CD4-positive, alpha-beta T cell (primary cell): Measurements from ENCODE around the gene HAX1. TPM values are rescaled to one million over a fixed set of nuclear protein-coding genes. Genes with fewer than 3 reads are reported as not detected.
A peak's percentile ranks its signal among the peaks of the same experiment; 100 is the strongest.

ENCODE experiments used
- ATAC-seq: fragments of 200-7000 bp; cut with Tn5 transposase; one replicate; pipeline ENCODE4 v1.10.0; 2022; ENCODE audit warnings: mild to moderate bottlenecking; ENCODE audit not compliant: poor library complexity
- CTCF ChIA-PET: fragments of 350-600 bp; sonication (Branson Sonifier 250); formaldehyde crosslinking; loops from one replicate; lab custom pipeline; 2021; ENCODE audit warnings: antibody characterized with exemption, inconsistent platforms; lab: Charles Lee
- POLR2A ChIA-PET: fragments of 350-600 bp; sonication (Branson Sonifier 250); formaldehyde crosslinking; loops from one replicate; lab custom pipeline; 2021; ENCODE audit warnings: antibody characterized with exemption, inconsistent platforms; lab: Charles Lee
- DNase-seq, 14 experiments: peaks; one replicate each; pipeline ENCODE4 v3.0.0-alpha.2; 2013 to 2020; ENCODE audit warnings: mixed read lengths in 2 of 14
- H3K27ac ChIP-seq, 2 donors: one replicate each; pipeline versions ENCODE4 v1.5.1 to v1.7.0; 2013; ENCODE audit warnings: low read length in 2 of 2, low read depth in 1 of 2, mild to moderate bottlenecking in 1 of 2
- H3K27me3 ChIP-seq, 2 experiments: 1 replicate in 1 of 2; 2 replicates in 1 of 2; pipeline versions ENCODE4 v1.6.1 to v1.7.0; 2013; ENCODE audit warnings: low read length in 2 of 2, control low read depth in 1 of 2, mild to moderate bottlenecking in 1 of 2, moderate library complexity in 1 of 2; ENCODE audit not compliant: insufficient read depth in 2 of 2, control insufficient read depth in 1 of 2
- H3K36me3 ChIP-seq: one replicate; pipeline ENCODE4 v1.6.1; 2013; ENCODE audit warnings: low read length, control low read depth; ENCODE audit not compliant: insufficient read depth
- H3K4me1 ChIP-seq: one replicate; pipeline ENCODE4 v1.6.1; 2013; ENCODE audit warnings: low read length, control low read depth; ENCODE audit not compliant: insufficient read depth
- H3K4me3 ChIP-seq: one replicate; pipeline ENCODE4 v1.5.1; 2013; ENCODE audit warnings: mild to moderate bottlenecking, low read length, moderate library complexity
- H3K9me3 ChIP-seq, 2 experiments: 1 replicate in 1 of 2; 2 replicates in 1 of 2; pipeline versions ENCODE4 v1.6.1 to v1.7.0; 2013; ENCODE audit warnings: low read length in 2 of 2, mild to moderate bottlenecking in 2 of 2, control low read depth in 1 of 2, moderate library complexity in 1 of 2; ENCODE audit not compliant: control insufficient read depth in 1 of 2, insufficient read depth in 1 of 2
- H3K27ac Mint-ChIP-seq: one replicate; pipeline ENCODE4 v1.8.0; 2020; ENCODE audit warnings: mixed read lengths
- H3K27me3 Mint-ChIP-seq: one replicate; pipeline ENCODE4 v1.8.0; 2021; ENCODE audit warnings: mixed read lengths
- H3K36me3 Mint-ChIP-seq: one replicate; pipeline ENCODE4 v1.8.0; 2021; ENCODE audit warnings: low read depth, mixed read lengths
- H3K4me1 Mint-ChIP-seq: one replicate; pipeline ENCODE4 v1.8.0; 2021; ENCODE audit warnings: low read depth, mixed read lengths
- H3K4me3 Mint-ChIP-seq: one replicate; pipeline ENCODE4 v1.8.0; 2020; ENCODE audit warnings: mild to moderate bottlenecking, mixed read lengths
- H3K9me3 Mint-ChIP-seq: one replicate; pipeline ENCODE4 v1.8.0; 2020; ENCODE audit warnings: mixed read lengths
- intact Hi-C, 2 experiments: fragments of 100-400 bp; cut with DNase I in 1 of 2; cut with micrococcal nuclease in 1 of 2; formaldehyde crosslinking; loops; one replicate each; pipeline versions ENCODE4 v1.15.1 to v1.9.0; 2023 to 2025; cut with DNase I, micrococcal nuclease
- total RNA-seq, 174 experiments: library from RNA in 2 of 174; stranded (reverse) in 2 of 174; gene quantifications; one replicate each; pipeline ENCODE4 v1.2.3 and lab custom pipeline; 2021 to 2026
- TF ChIP-seq, protein P1 (sequence below): fragments of 200-600 bp; IDR thresholded peaks from one replicate; pipeline ENCODE4 v1.8.0; 2022; ENCODE audit warnings: antibody characterized with exemption, mild to moderate bottlenecking

Gene HAX1
- total RNA-seq, 2 experiments from 2014 or later = 57.5 to 62.5 TPM

DNA sequence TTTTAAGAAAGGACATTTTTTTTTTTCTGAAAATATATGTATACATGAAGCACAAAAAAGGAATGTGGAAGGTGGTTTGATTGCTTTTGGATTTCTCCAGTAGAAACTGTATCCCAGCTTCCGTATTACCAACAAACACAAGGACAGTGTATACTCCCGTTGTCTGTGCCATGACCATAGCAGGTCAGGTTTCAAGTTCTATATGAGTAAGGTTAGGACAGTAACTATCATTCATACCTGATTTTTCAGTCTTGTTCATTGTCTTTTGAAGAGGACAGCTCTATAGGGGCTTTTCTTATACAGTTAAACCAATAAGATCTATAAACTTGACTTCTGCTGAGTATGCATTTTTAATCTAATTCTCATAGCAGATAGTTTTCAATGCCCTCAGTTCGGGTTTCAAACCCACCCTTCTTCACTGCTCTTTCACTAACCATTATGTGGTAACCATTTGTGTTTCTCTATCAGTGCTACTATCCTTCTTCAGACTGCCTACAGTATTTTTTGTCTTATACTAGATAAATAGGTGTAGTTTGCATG lies 32.1 kb upstream of the HAX1 start:
- no peaks in the 10 kb centered on the region for H3K4me1 ChIP-seq
- intact Hi-C loops = no loop called here
- no peak overlapping the region for H3K4me3 ChIP-seq
- Mint-ChIP-seq H3K4me3 (no peak overlapping the region), H3K27ac (peak overlapping the region; percentile 80), H3K27me3 (no peaks in the 10 kb centered on the region), H3K9me3 (no peaks in the 10 kb centered on the region), H3K36me3 (peaks cover 99% of the 10 kb centered on the region), H3K4me1 (peaks cover 44% of the 10 kb centered on the region)
- ChIA-PET POLR2A (interaction anchor here (0.6 kb wide), 1 partner anchor 761 kb away, joined by 3 read pairs; no protein-coding TSS in a partner anchor), CTCF (interaction anchor here (1.5 kb wide), 1 partner anchor 25 kb away, joined by 3 read pairs; no protein-coding TSS in a partner anchor)
- H3K36me3 ChIP-seq = peaks cover 92% of the 10 kb centered on the region
- no peaks in the 10 kb centered on the region for H3K9me3 ChIP-seq
- TF ChIP-seq, protein P1, sequence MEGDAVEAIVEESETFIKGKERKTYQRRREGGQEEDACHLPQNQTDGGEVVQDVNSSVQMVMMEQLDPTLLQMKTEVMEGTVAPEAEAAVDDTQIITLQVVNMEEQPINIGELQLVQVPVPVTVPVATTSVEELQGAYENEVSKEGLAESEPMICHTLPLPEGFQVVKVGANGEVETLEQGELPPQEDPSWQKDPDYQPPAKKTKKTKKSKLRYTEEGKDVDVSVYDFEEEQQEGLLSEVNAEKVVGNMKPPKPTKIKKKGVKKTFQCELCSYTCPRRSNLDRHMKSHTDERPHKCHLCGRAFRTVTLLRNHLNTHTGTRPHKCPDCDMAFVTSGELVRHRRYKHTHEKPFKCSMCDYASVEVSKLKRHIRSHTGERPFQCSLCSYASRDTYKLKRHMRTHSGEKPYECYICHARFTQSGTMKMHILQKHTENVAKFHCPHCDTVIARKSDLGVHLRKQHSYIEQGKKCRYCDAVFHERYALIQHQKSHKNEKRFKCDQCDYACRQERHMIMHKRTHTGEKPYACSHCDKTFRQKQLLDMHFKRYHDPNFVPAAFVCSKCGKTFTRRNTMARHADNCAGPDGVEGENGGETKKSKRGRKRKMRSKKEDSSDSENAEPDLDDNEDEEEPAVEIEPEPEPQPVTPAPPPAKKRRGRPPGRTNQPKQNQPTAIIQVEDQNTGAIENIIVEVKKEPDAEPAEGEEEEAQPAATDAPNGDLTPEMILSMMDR = no peak
- H3K27ac ChIP-seq = no peak overlapping the region
- no peak for DNase-seq
- ATAC-seq = no peak
- no peaks in the 10 kb centered on the region for H3K27me3 ChIP-seq

DNA sequence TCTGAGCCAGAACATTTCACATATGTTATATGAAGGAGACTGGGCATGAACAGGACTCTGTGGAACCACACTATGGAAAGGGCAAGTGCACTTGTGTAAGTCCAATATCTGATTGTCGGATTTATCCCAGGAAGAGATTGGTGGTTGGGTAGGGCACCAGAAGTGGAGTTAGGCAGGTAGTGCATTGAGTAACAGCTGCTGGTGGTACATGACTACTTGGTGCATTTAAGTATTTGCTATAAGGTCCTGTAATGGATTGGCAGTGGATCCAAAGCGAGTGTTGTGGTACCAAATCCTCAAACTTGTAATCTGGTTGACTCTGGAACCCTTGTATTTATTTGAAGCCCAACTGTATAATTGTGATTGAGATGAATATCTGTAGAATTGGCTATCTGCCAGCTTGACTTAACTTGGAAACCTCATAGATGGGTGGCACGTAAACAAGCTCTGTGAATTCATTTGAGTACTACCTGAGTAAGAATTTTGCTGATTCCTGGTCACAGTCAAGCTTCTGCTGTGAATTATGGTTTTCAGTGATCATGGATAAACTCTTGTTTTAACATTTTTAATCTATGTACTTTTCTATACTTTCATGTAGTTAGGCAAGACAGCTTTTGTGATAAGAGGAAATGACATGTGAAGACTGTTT lies 30.6 kb upstream of the HAX1 start:
- peak in 3 of 14 experiments; percentile 18 to 36 (median 26) for DNase-seq
- TF ChIP-seq, protein P1 = no peak
- ChIA-PET CTCF (interaction anchor here (0.6 kb wide), 2 partner anchors 348 to 358 kb away, joined by 3 read pairs; no protein-coding TSS in a partner anchor), POLR2A (no interaction called here)
- Histone ChIP-seq H3K9me3 (no peaks in the 10 kb centered on the region), H3K4me1 (no peaks in the 10 kb centered on the region), H3K36me3 (peaks cover 89% of the 10 kb centered on the region), H3K4me3 (no peak overlapping the region), H3K27ac (no peak overlapping the region), H3K27me3 (no peaks in the 10 kb centered on the region)
- intact Hi-C loops = no loop called here
- peaks cover 46% of the 10 kb centered on the region for H3K4me1 Mint-ChIP-seq
- H3K27me3 Mint-ChIP-seq = no peaks in the 10 kb centered on the region
- no peak for ATAC-seq
- H3K9me3 Mint-ChIP-seq = no peaks in the 10 kb centered on the region
- H3K4me3 Mint-ChIP-seq = no peak overlapping the region
- H3K27ac Mint-ChIP-seq = peak overlapping the region; percentile 80
- peaks cover 97% of the 10 kb centered on the region for H3K36me3 Mint-ChIP-seq

DNA sequence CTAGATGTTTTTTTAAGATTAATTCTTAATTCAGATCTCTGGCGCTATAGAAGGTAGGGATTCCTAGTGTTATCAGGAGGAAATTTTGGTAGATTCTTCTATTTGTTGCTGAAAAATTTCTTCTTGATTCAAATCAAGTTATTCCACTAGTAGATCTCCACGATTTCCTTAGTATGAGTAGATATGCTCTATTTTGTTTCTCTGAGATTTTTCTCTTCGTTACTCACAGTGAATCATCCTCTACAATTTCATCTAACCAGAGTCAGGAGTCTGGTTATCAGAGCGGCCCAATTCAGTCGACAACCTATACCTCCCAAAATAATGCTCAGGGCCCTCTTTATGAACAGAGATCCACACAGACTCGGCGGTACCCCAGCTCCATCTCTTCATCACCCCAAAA lies 18.8 kb upstream of the HAX1 start:
- peaks cover 97% of the 10 kb centered on the region for H3K36me3 ChIP-seq
- intact Hi-C loops = no loop called here
- H3K9me3 Mint-ChIP-seq = no peaks in the 10 kb centered on the region
- ATAC-seq = no peak
- ChIA-PET POLR2A (no interaction called here), CTCF (no interaction called here)
- H3K4me3 Mint-ChIP-seq = no peak overlapping the region
- peaks cover 99% of the 10 kb centered on the region for H3K36me3 Mint-ChIP-seq
- H3K4me1 Mint-ChIP-seq = no peaks in the 10 kb centered on the region
- no peaks in the 10 kb centered on the region for H3K27me3 ChIP-seq
- H3K9me3 ChIP-seq = no peaks in the 10 kb centered on the region
- DNase-seq = no peak
- no peak overlapping the region for H3K27ac ChIP-seq
- H3K27me3 Mint-ChIP-seq = no peaks in the 10 kb centered on the region
- no peaks in the 10 kb centered on the region for H3K4me1 ChIP-seq
- H3K4me3 ChIP-seq = no peak overlapping the region
- TF ChIP-seq, protein P1 = no peak
- H3K27ac Mint-ChIP-seq = peak overlapping the region; percentile 10
